ENCODE results near the gene FOXN3.
"Not testable (repeated sequence)": the region's sequence is repeated elsewhere in the genome, so short reads cannot be mapped to it uniquely, and the experiment has no call there.

Gene FOXN3

GRCh38 chr14:89308232-89308959 lies 108.6 kb downstream of the FOXN3 start:
- DNase-seq (ENCODE audit: low read depth in 4 of 4, low spot score in 1 of 4): no peak

- no peak for DNase-seq (ENCODE audit: low read depth in 4 of 4, low spot score in 1 of 4)
Observed at GRCh38 chr14:89307409-89307808, 109.6 kb downstream of the FOXN3 start.

- no peak for DNase-seq (ENCODE audit: low read depth in 4 of 4, low spot score in 1 of 4)
Observed at GRCh38 chr14:89304972-89305703, 111.9 kb downstream of the FOXN3 start.

GRCh38 chr14:89304561-89304960 lies 112.5 kb downstream of the FOXN3 start:
- no peak for DNase-seq (ENCODE audit: low read depth in 4 of 4, low spot score in 1 of 4)

- DNase-seq (ENCODE audit: low read depth in 4 of 4, low spot score in 1 of 4): no peak
Observed at GRCh38 chr14:89303456-89304435, 113.3 kb downstream of the FOXN3 start.

GRCh38 chr14:89302396-89302950 lies 114.6 kb downstream of the FOXN3 start:
- DNase-seq (ENCODE audit: low read depth in 4 of 4, low spot score in 1 of 4): no peak

GRCh38 chr14:89299587-89299986 lies 117.4 kb downstream of the FOXN3 start:
- DNase-seq (ENCODE audit: low read depth in 4 of 4, low spot score in 1 of 4): no peak

GRCh38 chr14:89298056-89298834 lies 118.8 kb downstream of the FOXN3 start:
- DNase-seq (ENCODE audit: low read depth in 4 of 4, low spot score in 1 of 4): no peak

- DNase-seq (ENCODE audit: low read depth in 4 of 4, low spot score in 1 of 4): no peak
Observed at GRCh38 chr14:89296281-89296745, 120.7 kb downstream of the FOXN3 start.

- DNase-seq (ENCODE audit: low read depth in 4 of 4, low spot score in 1 of 4): no peak
Observed at GRCh38 chr14:89294872-89295271, 122.2 kb downstream of the FOXN3 start.

- DNase-seq (ENCODE audit: low read depth in 4 of 4, low spot score in 1 of 4): not testable (repeated sequence)
Observed at GRCh38 chr14:89294469-89294868, 122.6 kb downstream of the FOXN3 start.

GRCh38 chr14:89294060-89294459 lies 123.0 kb downstream of the FOXN3 start:
- DNase-seq (ENCODE audit: low read depth in 4 of 4, low spot score in 1 of 4): no peak

GRCh38 chr14:89293314-89293916 lies 123.6 kb downstream of the FOXN3 start:
- DNase-seq (ENCODE audit: low read depth in 4 of 4, low spot score in 1 of 4): no peak

- DNase-seq (ENCODE audit: low read depth in 4 of 4, low spot score in 1 of 4): no peak
Observed at GRCh38 chr14:89292579-89293313, 124.3 kb downstream of the FOXN3 start.

- no peak for DNase-seq (ENCODE audit: low read depth in 4 of 4, low spot score in 1 of 4)
Observed at GRCh38 chr14:89291351-89291940, 125.6 kb downstream of the FOXN3 start.

GRCh38 chr14:89290813-89291212 lies 126.2 kb downstream of the FOXN3 start:
- DNase-seq (ENCODE audit: low read depth in 4 of 4, low spot score in 1 of 4): no peak

GRCh38 chr14:89289477-89289876 lies 127.6 kb downstream of the FOXN3 start:
- DNase-seq (ENCODE audit: low read depth in 4 of 4, low spot score in 1 of 4): no peak

GRCh38 chr14:89288114-89288513 lies 128.9 kb downstream of the FOXN3 start:
- no peak for DNase-seq (ENCODE audit: low read depth in 4 of 4, low spot score in 1 of 4)

All from stimulated activated CD4-positive, alpha-beta T cell treated with anti-CD3 and anti-CD28 coated beads, Interleukin-1b, Interleukin-23, amount 100 ng/mL, for 24 hours (primary cell).